Right lobe of liver (tissue), 4 donors: ENCODE data around the gene ISL2.

ENCODE experiments used
- CTCF ChIP-seq, 4 donors: fragments of 200-600 bp in 3 of 4; fragments of 450-650 bp in 1 of 4; IDR thresholded peaks; one replicate each; pipeline versions ENCODE4 v1.5.1 to v1.8.0; 2016 to 2022; ENCODE audit warnings: antibody characterized with exemption in 4 of 4, mild to moderate bottlenecking in 2 of 4
- POLR2A ChIP-seq: fragments of 450-650 bp; IDR thresholded peaks from one replicate; pipeline ENCODE4 v1.6.1; 2017; ENCODE audit warnings: antibody characterized with exemption, mild to moderate bottlenecking
- donor health status: DM: no; HTN: no; CAD: no.
- donor health status: DM: no; HTN: no; CAD: no.
- donor health status: DM: no; HTN: yes; CAD: no.

GRCh38 chr15:76360416-76360815 is 23.8 kb downstream of the ISL2 start:
- TF ChIP-seq CTCF (IDR thresholded peaks at IDR 0.05) (no peak), POLR2A (no peak)
